Cerebellar nuclear complex (tissue), 1 donor: ENCODE results near the gene MAT1A.
"Not testable (repeated sequence)": the region's sequence is repeated elsewhere in the genome, so short reads cannot be mapped to it uniquely, and the experiment has no call there.

ENCODE experiments used
- DNase-seq, 2 experiments: peaks; one replicate each; lab custom pipeline; 2025; lab: John Stamatoyannopoulos, UW

MAT1A gene

DNA sequence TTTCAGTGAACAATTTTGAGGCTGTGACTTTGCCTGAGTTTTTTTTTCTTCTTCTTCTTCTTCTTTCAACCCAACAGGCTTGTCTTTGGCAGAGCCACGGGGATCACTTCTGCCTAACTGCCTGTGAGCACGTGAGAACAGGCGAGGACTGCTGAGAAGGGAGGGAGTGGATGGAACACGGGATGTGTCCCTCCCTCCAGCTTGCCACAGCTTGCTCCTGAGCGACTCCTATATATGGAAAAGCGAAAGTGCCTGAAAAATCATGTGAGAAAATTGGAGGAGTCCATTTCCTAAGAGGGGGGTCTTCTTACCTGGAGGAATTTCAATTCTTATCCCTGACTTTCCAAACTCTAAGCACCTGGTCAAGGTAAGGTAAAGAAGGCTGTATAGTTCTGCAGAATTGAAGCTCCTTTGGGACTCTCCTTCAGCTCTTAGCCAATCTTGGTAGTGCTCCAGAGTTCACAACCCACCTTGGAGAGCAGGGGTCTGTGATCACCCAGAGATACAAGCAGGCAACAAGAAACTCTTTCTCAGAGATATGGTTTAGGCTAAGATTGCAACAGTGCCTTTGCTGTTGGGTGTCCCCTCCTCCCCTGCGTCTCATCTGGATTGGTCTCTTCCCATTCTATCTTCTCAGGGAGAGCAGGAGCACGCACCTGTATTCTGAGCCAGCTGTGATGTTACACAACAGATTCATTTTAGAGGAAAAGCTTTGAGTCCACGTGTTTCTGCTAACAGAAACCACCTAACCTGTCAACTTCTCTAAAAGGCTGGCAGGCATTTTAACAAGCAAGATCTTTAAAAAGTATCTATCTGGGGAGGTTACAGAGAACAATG is at the start of gene MAT1A:
MAT1A (minus strand) TSS at position 208 of the 837 bp plus-strand sequence. CDS start 235 bp downstream, outside the sequence.
- DNase-seq, result no peak

DNA sequence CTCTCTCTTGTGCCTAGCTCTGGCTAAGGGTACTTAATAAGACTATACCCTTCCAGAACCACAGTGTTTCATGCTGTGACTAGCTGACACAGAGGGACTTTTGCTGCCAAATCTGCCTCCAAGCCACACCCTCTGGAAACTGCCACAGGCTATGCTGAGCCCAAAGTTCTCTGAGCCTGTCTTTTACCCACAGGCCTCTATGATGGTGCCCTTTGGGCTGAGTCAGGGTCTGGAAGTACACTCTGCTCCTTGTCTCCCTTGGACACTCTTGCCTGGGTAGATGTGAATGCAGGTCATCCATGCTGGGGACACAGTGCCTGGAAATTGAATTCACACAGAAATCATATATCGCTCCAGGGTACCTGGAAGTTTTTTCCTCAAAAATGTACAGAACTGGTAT is 44.5 kb upstream of the MAT1A start:
- no peak for DNase-seq

DNA sequence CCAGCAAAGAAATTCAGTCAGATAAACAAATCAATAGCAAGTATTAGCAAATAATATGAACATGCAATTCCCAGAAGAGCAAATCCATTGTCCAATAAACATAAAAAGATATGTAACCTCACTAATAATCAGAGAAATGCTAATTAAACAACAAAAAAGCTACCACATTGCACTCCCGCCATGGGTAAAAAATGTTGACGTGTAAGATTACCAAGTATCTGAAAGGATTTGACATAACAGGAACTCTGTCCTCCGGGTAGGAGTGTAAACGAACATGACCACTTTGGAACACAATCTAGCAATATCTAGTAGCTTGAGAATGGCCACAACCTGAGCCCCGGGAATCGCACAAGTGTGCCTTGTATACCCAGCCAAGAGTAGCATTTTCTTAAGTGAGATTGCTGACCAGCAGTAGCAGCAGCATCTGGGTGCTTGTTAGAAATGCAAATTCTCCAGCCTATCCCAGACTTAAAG is 35.5 kb upstream of the MAT1A start:
- DNase-seq, result no peak

GRCh38 chr10:80324086-80324485 is 34.6 kb upstream of the MAT1A start:
- no peak for DNase-seq

DNA sequence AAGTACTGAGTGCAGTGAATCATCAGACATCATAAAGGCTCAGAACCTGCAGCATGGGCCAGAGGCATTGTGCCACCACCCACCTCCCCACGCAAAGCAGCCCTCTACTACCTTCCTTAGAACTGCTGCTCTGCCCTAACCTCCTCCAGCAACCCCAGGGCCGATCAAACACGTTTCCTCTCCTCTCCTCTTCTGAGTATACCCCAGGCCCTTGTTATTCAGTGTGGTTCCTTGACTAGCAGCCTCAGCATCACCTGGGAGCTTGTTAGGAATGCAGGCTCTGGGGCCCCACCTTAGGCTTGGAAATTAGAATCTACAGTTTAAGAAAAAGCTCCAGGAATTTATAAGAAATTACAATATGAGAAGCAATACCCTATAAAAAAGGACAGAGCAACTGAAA is 33.9 kb upstream of the MAT1A start:
- DNase-seq, result no peak

DNA sequence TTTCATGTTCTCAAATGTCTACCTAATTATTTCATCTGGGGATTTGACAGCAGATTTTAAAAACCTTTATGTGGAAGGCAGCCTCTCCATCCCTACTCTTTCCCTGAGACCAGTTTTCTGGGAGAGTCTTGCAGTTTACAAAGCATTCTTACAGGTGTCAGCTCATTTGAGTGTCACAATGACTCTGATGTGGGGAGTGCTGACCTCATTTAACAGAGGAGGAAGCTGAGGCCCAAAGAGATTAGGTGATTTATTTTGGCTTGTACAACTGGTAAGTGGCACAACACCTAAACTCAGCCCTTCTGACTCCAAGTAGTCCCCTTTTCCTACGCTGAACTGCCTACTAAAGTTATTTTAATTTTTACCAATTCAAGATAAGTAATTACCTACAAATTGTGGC is 33.3 kb upstream of the MAT1A start:
- DNase-seq, result no peak

DNA sequence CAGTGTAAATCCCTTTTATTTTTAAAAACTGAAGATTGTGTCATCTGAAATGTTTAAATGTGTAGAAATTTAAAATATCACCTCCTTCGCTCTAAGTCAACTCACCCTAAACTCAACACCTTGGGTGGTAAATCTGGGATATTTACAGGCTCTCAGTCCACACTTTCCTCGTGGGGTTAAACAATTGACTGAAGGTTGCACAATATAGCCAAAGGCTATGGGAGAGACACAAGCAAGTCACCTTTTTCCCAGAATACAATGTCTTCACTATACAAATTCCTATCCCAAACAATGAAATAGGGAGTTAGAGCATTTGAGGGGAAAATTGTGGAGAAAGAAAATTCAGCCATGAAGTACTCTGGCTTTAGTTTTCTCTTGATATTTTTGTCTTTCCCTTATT is 32.7 kb upstream of the MAT1A start:
- DNase-seq, result no peak

GRCh38 chr10:80321183-80321582 is 31.7 kb upstream of the MAT1A start:
- no peak for DNase-seq

GRCh38 chr10:80320377-80320776 is 30.9 kb upstream of the MAT1A start:
- no peak for DNase-seq

DNA sequence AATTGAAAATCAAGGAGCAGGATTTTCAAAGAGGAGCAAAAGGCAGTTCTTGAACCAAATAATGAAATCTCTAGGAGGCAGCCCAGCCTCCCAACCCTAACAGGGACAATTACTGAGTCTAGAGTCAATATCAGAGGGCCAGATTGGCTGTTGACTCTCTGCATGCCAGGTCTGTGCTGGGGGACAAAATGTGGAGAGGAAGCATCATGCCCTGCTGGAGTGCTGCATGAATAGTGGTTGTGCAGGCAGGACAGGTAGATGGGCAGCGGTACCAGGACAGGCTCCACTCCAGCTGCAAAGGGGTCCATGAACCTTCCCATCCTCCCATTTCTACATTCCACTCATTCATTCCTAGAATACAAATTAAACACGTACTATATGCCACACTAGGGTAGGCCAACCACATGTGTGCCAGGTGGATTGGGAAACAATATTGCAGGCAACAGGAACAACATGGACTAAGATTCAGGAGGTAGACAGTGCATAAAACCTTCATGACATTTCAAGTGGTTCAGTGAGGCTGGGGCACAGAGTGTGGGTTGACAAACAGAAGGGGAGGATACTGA is 30.4 kb upstream of the MAT1A start:
- no peak for DNase-seq

DNA sequence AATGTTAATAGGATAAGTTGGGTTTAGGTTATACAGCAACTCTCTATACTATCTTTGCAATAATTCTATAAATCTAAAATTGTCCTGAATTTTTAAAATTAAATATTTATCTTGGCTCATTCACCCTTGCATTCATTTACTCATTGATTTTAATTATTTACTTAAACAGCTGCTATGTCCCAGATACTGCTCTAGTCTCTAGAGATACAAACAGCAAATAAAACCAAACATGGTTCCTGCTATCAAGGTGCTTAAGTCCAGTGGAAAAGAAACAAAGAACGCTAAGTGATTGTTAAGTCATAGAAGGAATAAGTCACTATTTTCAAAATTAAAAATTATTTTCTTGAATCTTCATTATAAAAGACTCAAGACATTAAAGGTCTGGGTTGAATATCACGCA is 29.9 kb upstream of the MAT1A start:
- no peak for DNase-seq

DNA sequence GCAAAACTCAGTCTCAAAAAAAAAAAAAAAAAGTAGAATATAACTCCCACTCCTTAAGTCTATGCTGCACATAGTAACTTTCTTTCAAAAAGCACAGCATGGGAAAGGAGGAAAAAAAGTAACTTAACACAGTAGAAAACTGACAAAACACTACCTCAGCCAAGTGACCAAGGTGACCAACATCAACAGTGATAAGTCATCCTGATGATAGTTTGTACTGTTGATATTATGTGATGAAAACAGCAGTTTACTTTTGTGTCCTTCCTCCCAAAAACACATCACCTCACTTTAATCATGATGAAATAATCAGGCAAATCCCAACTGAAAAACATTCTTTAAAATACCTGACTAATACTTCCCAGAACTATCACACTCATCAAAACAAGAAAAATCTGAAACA is 29.3 kb upstream of the MAT1A start:
- DNase-seq, result no peak

DNA sequence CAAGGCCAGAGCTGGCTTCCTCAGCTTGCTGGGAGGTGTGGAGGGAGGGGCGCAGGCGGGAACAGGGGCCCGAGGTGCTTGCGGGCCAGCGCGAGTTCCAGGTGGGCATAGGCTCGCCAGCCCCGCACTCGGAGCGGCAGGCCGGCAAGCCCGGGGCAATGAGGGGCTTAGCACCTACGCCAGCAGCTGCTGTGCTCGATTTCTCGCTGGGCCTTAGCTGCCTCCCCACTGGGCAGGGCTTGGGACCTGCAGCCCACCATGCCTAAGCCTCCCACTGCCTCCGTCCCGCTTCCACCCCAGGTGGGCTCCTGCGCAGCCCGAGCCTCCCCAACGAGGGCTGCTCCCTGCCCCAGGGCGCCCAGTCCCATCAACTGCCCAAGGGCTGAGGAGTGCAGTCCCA is 25.9 kb upstream of the MAT1A start:
- DNase-seq, result no peak

DNA sequence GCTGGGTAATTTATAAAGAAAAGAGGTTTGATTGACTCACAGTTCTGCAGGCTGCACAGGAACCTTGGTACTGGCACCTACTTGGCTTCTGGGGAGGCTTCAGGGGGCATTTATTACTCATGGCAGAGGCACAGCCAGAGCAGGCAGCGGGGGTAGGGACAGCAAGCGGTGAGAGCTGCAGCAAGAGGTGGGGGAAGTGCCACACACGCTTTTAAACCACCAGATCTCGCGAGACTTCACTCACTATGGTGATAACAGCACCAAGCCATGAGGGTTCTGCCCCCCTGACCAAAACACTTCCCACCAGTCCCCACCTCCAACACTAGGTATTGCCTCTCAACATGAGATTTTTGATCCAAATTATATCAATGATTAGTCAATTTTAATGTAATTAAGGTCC is 24.1 kb upstream of the MAT1A start:
- DNase-seq, result no peak

- DNase-seq, result not testable (repeated sequence)
Observed at GRCh38 chr10:80305989-80306388, 16.5 kb upstream of the MAT1A start.

GRCh38 chr10:80296942-80297341 is 7.5 kb upstream of the MAT1A start:
- no peak for DNase-seq

GRCh38 chr10:80292607-80293239 is 3.3 kb upstream of the MAT1A start:
- DNase-seq, result no peak

DNA sequence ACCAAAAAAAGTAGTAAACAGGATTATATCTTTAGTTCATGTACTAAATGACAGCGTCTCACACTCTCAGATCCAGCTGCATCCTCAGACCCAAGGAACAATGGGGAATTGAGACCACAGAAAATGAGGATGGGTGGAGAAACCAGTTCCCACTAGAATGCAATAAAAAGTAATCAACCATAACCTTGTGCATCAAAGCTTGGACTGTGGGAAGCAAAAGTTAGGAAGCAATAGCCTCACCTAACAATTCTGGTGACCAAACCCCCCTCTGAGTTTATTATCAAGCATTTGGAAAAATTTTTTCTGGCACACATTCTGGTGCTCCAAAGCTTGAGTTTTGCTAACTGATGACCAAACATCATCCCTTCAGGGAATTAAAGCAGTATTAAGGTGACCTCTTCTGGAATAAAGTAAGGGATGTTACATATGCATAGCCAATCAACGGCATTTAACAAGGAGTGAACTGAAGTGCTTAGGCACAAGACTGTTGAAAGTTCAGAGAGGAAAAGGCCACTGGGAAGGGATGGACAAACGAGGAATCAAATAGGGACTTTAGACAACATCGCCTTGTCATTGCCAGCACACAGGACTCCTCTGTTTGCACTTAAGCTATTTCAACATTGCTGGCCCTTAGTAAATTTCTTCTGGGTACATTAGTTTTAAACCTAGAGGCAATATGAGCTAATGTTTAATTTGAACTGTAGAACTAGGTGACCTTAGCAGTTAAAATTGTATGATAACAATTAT is 1.2 kb upstream of the MAT1A start:
- no peak for DNase-seq

- DNase-seq, result no peak
Observed at GRCh38 chr10:80288849-80289248, 609 bp downstream of the MAT1A start.

GRCh38 chr10:80284522-80284921 is 4.9 kb downstream of the MAT1A start:
- DNase-seq, result no peak

DNA sequence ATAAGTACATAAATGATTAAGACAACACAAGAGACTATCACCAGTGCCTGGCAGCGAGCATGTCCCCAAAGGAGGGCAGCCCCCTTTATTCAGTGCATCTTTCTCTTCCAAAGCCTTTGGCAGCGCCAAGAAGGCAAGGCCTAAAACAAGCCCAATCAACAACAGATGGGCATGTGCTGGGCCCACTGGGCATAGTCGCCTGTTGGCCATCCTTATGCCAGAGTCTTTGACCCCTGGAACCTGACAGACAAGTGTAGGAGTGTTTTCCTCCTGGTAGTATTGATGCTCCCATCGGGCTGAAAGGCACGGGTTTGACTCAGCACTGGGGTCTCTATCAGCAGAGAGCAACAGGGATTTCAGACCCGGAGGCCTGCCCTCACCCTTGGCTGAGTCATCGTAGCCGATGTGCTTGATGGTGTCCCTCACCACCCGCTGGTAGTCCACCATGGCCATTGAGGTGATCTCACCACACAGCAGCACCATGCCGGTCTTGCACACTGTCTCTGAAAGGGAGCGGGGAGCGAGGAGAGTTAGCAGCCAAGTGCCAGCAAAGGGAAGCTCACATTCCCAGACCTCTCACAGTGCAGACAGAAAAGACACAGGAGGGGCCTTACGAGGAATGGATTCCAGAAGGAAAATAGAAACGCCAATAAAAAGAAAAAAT is 5.8 kb downstream of the MAT1A start:
- no peak for DNase-seq

- DNase-seq, result no peak
Observed at GRCh38 chr10:80283119-80283518, 6.3 kb downstream of the MAT1A start.
